ENCODE measurements around the gene LDAF1. TPM values are rescaled to one million over a fixed set of nuclear protein-coding genes. Genes with fewer than 3 reads are reported as not detected.

LDAF1 gene
- total RNA-seq, 2 experiments from 2014 or later = 11.0 to 11.2 TPM

DNA sequence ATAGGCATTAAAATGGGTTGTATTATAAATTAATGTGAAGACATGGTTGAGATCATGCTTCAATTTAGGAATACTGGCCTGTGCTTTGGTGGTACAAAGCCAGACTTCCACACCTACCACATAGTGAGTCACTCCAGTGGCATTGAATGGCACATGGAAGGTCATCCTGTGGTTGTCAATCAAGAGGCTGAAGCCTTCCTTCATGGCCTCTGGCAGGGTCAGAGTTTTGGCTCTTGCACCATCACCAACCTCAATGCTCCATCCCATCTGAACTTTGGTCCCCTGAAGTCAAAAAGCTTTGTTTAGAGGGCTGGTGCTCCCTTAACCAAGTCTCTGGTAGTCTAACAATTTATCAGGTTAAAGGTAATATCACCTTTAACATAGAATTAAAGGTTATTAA lies 46.8 kb downstream of the LDAF1 start:
- no peaks in the 10 kb centered on the region for H3K4me1 Mint-ChIP-seq (ENCODE audit: low read depth)
- Histone ChIP-seq H3K4me3 (ENCODE audit: low read length) (no peak overlapping the region), H3K9me3 (ENCODE audit: control insufficient read depth in 1 of 2, insufficient read depth in 1 of 2, low read length in 2 of 2) (no peaks in the 10 kb centered on the region), H3K4me1 (ENCODE audit: insufficient read depth, low read length) (no peaks in the 10 kb centered on the region), H3K27me3 (ENCODE audit: control insufficient read depth in 1 of 2, insufficient read depth in 2 of 2, low read length in 2 of 2) (peaks cover 5% of the 10 kb centered on the region in 2 experiments), H3K27ac (ENCODE audit: low read depth in 1 of 2, low read length in 2 of 2) (no peak overlapping the region), H3K36me3 (ENCODE audit: insufficient read depth, low read length) (no peaks in the 10 kb centered on the region)
- ChIA-PET POLR2A (no interaction called here), CTCF (no interaction called here)
- no peaks in the 10 kb centered on the region for H3K36me3 Mint-ChIP-seq (ENCODE audit: low read depth)
- peaks cover 28% of the 10 kb centered on the region for H3K27me3 Mint-ChIP-seq
- DNase-seq (no peak), ATAC-seq (ENCODE audit: poor library complexity) (no peak)
- no peak overlapping the region for H3K27ac Mint-ChIP-seq
- TF ChIP-seq, protein P1, sequence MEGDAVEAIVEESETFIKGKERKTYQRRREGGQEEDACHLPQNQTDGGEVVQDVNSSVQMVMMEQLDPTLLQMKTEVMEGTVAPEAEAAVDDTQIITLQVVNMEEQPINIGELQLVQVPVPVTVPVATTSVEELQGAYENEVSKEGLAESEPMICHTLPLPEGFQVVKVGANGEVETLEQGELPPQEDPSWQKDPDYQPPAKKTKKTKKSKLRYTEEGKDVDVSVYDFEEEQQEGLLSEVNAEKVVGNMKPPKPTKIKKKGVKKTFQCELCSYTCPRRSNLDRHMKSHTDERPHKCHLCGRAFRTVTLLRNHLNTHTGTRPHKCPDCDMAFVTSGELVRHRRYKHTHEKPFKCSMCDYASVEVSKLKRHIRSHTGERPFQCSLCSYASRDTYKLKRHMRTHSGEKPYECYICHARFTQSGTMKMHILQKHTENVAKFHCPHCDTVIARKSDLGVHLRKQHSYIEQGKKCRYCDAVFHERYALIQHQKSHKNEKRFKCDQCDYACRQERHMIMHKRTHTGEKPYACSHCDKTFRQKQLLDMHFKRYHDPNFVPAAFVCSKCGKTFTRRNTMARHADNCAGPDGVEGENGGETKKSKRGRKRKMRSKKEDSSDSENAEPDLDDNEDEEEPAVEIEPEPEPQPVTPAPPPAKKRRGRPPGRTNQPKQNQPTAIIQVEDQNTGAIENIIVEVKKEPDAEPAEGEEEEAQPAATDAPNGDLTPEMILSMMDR (IDR thresholded peaks at IDR 0.05) = no peak
- H3K9me3 Mint-ChIP-seq = no peaks in the 10 kb centered on the region
- H3K4me3 Mint-ChIP-seq = no peak overlapping the region
- intact Hi-C loops (cut with DNase I, micrococcal nuclease) = no loop called here

DNA sequence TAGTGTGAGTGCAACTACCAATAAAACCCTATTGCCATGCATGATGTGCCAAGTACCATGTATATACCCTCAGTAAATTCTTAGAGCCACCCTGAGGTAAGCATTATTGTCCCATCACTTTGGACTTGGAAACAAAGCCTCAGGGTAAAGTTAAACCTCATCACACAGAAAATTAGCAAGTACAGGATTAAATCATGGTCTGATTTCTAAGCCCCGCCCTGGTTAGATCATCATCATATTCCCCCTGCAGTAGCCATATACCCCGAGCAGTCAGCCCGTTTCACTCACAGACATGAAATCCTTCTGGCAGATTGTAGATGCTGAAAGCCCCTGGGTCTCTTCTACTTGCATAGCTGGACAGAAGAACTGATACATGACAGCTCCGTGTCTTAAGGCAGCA lies 48.1 kb downstream of the LDAF1 start:
- no peaks in the 10 kb centered on the region for H3K36me3 ChIP-seq (ENCODE audit: insufficient read depth, low read length)
- H3K4me1 Mint-ChIP-seq (ENCODE audit: low read depth) = no peaks in the 10 kb centered on the region
- peaks cover 5% of the 10 kb centered on the region in 2 experiments for H3K27me3 ChIP-seq (ENCODE audit: control insufficient read depth in 1 of 2, insufficient read depth in 2 of 2, low read length in 2 of 2)
- no peak overlapping the region for H3K27ac Mint-ChIP-seq
- ChIA-PET POLR2A (no interaction called here), CTCF (no interaction called here)
- TF ChIP-seq, protein P1 (IDR thresholded peaks at IDR 0.05) = no peak
- H3K4me1 ChIP-seq (ENCODE audit: insufficient read depth, low read length) = no peaks in the 10 kb centered on the region
- no peak overlapping the region for H3K27ac ChIP-seq (ENCODE audit: low read depth in 1 of 2, low read length in 2 of 2)
- no peaks in the 10 kb centered on the region for H3K9me3 ChIP-seq (ENCODE audit: control insufficient read depth in 1 of 2, insufficient read depth in 1 of 2, low read length in 2 of 2)
- intact Hi-C loops (cut with DNase I, micrococcal nuclease) = no loop called here
- H3K4me3 ChIP-seq (ENCODE audit: low read length) = no peak overlapping the region
- H3K27me3 Mint-ChIP-seq = peaks cover 30% of the 10 kb centered on the region
- no peaks in the 10 kb centered on the region for H3K36me3 Mint-ChIP-seq (ENCODE audit: low read depth)
- ATAC-seq (ENCODE audit: poor library complexity) (no peak), DNase-seq (no peak)
- H3K9me3 Mint-ChIP-seq = no peaks in the 10 kb centered on the region
- no peak overlapping the region for H3K4me3 Mint-ChIP-seq

- no peaks in the 10 kb centered on the region for H3K4me1 Mint-ChIP-seq (ENCODE audit: low read depth)
- no peaks in the 10 kb centered on the region for H3K9me3 Mint-ChIP-seq
- Histone ChIP-seq H3K4me3 (ENCODE audit: low read length) (no peak overlapping the region), H3K9me3 (ENCODE audit: control insufficient read depth in 1 of 2, insufficient read depth in 1 of 2, low read length in 2 of 2) (no peaks in the 10 kb centered on the region), H3K27ac (ENCODE audit: low read depth in 1 of 2, low read length in 2 of 2) (no peak overlapping the region), H3K27me3 (ENCODE audit: control insufficient read depth in 1 of 2, insufficient read depth in 2 of 2, low read length in 2 of 2) (peaks cover 5% of the 10 kb centered on the region in 2 experiments), H3K36me3 (ENCODE audit: insufficient read depth, low read length) (no peaks in the 10 kb centered on the region), H3K4me1 (ENCODE audit: insufficient read depth, low read length) (no peaks in the 10 kb centered on the region)
- H3K36me3 Mint-ChIP-seq (ENCODE audit: low read depth) = no peaks in the 10 kb centered on the region
- DNase-seq (no peak), ATAC-seq (ENCODE audit: poor library complexity) (no peak)
- peaks cover 40% of the 10 kb centered on the region for H3K27me3 Mint-ChIP-seq
- H3K27ac Mint-ChIP-seq = no peak overlapping the region
- TF ChIP-seq, protein P1 (IDR thresholded peaks at IDR 0.05) = no peak
- POLR2A ChIA-PET = no interaction called here
- intact Hi-C loops (cut with DNase I, micrococcal nuclease) = no loop called here
- H3K4me3 Mint-ChIP-seq = no peak overlapping the region
- CTCF ChIA-PET = no interaction called here
These were observed 50.2 kb downstream of the LDAF1 start for GRCh38 chr16:21208446-21209230.

All from CD4-positive, alpha-beta T cell (primary cell).